ENCODE results near the gene MMP2. TPM values are rescaled to one million over a fixed set of nuclear protein-coding genes. Genes with fewer than 3 reads are reported as not detected.

The MMP2 gene
- total and polyA plus RNA-seq, 5 donors = 43.5 to 207 (median 142) TPM

DNA sequence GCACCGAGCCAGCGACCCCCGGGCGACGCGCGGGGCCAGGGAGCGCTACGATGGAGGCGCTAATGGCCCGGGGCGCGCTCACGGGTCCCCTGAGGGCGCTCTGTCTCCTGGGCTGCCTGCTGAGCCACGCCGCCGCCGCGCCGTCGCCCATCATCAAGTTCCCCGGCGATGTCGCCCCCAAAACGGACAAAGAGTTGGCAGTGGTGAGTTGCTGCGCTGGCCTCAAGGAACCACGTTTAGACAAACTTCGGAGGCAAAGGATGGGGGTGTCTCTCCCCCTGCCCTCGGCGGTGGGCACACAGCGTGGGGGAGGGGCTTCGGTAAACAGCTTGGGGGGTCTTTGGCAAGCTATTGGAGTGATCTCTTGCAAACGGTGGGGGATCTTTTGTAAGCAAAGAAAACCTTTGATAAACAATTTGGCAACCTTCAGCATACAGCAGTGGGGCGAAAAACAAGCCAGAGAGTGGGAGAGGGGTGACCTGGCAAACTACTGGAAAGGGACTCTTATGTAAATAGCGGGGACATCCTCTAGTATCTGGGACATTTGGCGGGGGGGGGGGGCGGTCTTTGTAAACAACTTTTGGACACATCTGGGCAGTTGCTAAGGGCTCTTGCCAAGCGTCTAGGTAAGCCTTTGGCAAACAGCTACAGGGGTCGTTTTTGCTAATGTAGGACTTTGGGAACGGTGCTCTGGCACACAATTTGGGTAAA is 587 bp downstream of the MMP2 start:
- DNase-seq (peak in 1 of 3 donors; percentile 65), ATAC-seq (no peak)
- peak overlapping the region; percentile 49 for H3K27ac ChIP-seq (ENCODE audit: low read length)
- peak overlapping the region; percentile 40 for H3K4me3 ChIP-seq (ENCODE audit: low read length)
- peaks cover 2% of the 10 kb centered on the region for H3K4me1 ChIP-seq (ENCODE audit: control insufficient read depth, insufficient read depth, low read length)
- H3K27me3 ChIP-seq (ENCODE audit: control insufficient read depth, insufficient read depth) = no peaks in the 10 kb centered on the region
- WGBS = 1% methylated on average over 41 of the region's 41 CpGs
- H3K9me3 ChIP-seq (ENCODE audit: control insufficient read depth, low read length) = no peaks in the 10 kb centered on the region
- intact Hi-C loops (cut with DNase I) = no loop called here

DNA sequence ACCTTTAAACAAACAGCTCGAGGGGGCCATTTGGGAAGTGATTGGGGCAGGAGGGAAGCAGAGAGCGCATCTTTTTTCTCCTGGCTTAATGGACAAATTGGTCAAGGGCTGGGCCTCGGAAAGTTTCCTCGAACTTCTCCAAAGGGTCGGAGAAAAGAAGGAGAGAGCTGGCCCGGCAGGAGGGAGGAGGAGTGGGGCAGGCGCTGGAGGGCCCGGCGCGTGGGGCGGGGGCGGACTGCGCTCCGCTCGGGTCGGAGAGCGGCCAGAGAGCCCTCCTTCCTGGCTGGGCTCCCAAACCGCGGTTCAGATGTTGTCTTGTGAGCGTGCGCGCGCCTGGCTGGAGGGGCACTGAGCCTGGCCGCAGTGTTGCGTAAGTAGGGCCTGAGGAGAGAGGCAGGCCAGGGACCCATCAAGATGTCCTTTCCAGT is 1.2 kb downstream of the MMP2 start:
- no peaks in the 10 kb centered on the region for H3K27me3 ChIP-seq (ENCODE audit: control insufficient read depth, insufficient read depth)
- under 1% methylated on average over 25 of the region's 25 CpGs for WGBS
- ATAC-seq (peak; percentile 73 to 77), DNase-seq (peak; percentile 90 to 97 (median 95))
- H3K4me1 ChIP-seq (ENCODE audit: control insufficient read depth, insufficient read depth, low read length) = peaks cover 2% of the 10 kb centered on the region
- peak overlapping the region; percentile 40 for H3K4me3 ChIP-seq (ENCODE audit: low read length)
- no peaks in the 10 kb centered on the region for H3K9me3 ChIP-seq (ENCODE audit: control insufficient read depth, low read length)
- peak overlapping the region; percentile 49 for H3K27ac ChIP-seq (ENCODE audit: low read length)
- intact Hi-C loops (cut with DNase I) = no loop called here

DNA sequence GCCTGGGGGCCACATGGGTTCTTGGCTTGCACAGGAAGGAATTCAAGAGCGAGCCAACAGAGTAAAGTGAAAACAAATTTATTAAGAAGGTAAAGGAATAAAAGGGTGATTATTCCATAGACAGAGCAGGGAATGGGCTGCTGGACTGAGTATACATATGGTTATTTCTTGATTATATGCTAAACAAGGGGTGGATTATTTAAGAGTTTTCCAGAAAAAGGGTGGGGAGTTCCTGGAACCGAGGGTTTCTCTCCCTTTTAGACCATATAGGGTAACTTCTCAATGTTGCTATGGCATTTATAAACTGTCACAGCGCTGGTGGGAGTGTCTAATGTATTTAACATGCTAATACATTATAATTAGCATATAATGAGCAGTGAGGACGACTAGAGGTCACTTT is 2.0 kb downstream of the MMP2 start:
- Histone ChIP-seq H3K27me3 (ENCODE audit: control insufficient read depth, insufficient read depth) (no peaks in the 10 kb centered on the region), H3K9me3 (ENCODE audit: control insufficient read depth, low read length) (no peaks in the 10 kb centered on the region), H3K4me1 (ENCODE audit: control insufficient read depth, insufficient read depth, low read length) (peaks cover 2% of the 10 kb centered on the region), H3K27ac (ENCODE audit: low read length) (peak overlapping the region; percentile 5), H3K4me3 (ENCODE audit: low read length) (no peak overlapping the region)
- DNase-seq (no peak), ATAC-seq (no peak)
- 71% methylated on average over 4 of the region's 4 CpGs for WGBS
- intact Hi-C loops (cut with DNase I) = no loop called here

DNA sequence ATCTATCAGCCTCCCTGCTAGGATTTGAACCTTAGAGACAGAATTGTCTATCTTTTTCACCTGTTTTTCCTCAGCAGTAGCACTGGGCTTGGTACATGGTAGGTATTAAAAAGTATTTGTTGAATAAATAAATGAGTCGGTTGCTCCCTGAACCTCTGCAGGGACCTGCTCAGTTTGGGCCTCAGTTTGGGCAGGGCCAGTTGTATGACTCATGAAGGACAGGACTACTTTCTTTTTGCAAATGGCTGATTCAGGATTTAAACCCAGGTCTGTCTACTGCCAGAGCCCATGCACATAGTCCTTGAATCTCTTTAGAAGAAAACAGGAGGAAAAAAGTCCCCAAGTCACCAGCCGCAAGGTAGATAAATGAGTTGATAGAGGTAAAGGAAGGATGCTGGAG is 3.1 kb downstream of the MMP2 start:
- ATAC-seq = no peak
- Histone ChIP-seq H3K27ac (ENCODE audit: low read length) (no peak overlapping the region), H3K9me3 (ENCODE audit: control insufficient read depth, low read length) (no peaks in the 10 kb centered on the region), H3K4me3 (ENCODE audit: low read length) (no peak overlapping the region), H3K4me1 (ENCODE audit: control insufficient read depth, insufficient read depth, low read length) (peaks cover 2% of the 10 kb centered on the region), H3K27me3 (ENCODE audit: control insufficient read depth, insufficient read depth) (no peaks in the 10 kb centered on the region)
- intact Hi-C loops (cut with DNase I) = no loop called here
- DNase-seq = no peak
- 87% methylated on average over 2 of the region's 2 CpGs for WGBS

DNA sequence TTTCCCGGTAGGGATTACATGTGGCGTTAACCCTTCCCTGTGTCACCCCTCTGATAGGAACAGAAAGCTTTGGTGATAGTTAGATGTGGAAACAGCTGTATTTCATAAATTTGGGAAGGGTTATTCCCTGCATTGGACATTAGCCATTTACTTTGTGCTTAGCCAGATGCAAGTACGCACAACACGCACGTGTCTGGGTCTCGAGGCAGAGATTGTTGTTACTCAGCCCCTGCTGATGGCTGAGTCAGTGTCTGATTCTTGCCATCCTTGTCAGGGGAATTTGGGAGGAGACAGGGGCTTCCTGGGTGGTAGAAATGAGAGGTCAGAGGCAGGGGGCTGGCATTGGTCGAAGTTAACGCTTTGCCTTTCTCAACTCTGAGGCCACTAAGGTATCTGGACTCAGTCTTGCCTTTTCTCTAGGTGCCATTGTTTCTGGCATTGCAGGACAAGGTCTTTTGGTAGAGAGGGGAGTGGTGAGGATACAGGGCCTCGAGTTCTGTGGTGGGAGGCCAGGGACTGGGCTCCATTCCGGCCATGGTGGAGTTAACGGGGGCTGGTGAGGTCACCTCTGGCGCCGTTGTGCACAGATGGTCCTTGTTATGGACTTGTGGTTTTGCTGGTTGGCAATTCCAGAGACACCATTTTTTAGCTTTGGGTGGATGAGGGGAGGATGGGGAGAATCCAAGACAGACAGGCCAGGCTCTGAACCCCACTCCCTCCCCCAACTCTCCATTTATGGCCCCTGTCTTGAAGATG is 8.2 kb downstream of the MMP2 start:
- Histone ChIP-seq H3K4me1 (ENCODE audit: control insufficient read depth, insufficient read depth, low read length) (no peaks in the 10 kb centered on the region), H3K27ac (ENCODE audit: low read length) (no peak overlapping the region), H3K4me3 (ENCODE audit: low read length) (no peak overlapping the region), H3K9me3 (ENCODE audit: control insufficient read depth, low read length) (no peaks in the 10 kb centered on the region), H3K27me3 (ENCODE audit: control insufficient read depth, insufficient read depth) (no peaks in the 10 kb centered on the region)
- ATAC-seq (peak; percentile 58 to 82), DNase-seq (peak; percentile 72 to 79 (median 72))
- intact Hi-C loops (cut with DNase I) = no loop called here
- 70% methylated on average over 13 of the region's 13 CpGs for WGBS

DNA sequence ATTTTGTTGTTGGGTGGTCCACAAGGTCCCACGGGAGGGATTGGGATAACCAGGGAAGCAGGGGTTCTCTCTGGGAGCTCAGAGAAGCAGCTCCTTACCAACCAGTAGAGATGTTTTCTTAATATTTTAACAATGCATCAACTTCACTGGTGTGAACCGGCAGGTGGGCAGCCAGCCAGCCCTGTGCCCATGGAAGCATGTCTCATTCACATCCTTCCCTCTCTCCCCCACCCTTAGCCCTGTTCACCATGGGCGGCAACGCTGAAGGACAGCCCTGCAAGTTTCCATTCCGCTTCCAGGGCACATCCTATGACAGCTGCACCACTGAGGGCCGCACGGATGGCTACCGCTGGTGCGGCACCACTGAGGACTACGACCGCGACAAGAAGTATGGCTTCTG is 9.3 kb downstream of the MMP2 start:
- no peaks in the 10 kb centered on the region for H3K4me1 ChIP-seq (ENCODE audit: control insufficient read depth, insufficient read depth, low read length)
- ATAC-seq = no peak
- WGBS = 88% methylated on average over 12 of the region's 12 CpGs
- no peaks in the 10 kb centered on the region for H3K27me3 ChIP-seq (ENCODE audit: control insufficient read depth, insufficient read depth)
- DNase-seq = no peak
- H3K9me3 ChIP-seq (ENCODE audit: control insufficient read depth, low read length) = no peaks in the 10 kb centered on the region
- H3K27ac ChIP-seq (ENCODE audit: low read length) = no peak overlapping the region
- intact Hi-C loops (cut with DNase I) = no loop called here
- no peak overlapping the region for H3K4me3 ChIP-seq (ENCODE audit: low read length)

DNA sequence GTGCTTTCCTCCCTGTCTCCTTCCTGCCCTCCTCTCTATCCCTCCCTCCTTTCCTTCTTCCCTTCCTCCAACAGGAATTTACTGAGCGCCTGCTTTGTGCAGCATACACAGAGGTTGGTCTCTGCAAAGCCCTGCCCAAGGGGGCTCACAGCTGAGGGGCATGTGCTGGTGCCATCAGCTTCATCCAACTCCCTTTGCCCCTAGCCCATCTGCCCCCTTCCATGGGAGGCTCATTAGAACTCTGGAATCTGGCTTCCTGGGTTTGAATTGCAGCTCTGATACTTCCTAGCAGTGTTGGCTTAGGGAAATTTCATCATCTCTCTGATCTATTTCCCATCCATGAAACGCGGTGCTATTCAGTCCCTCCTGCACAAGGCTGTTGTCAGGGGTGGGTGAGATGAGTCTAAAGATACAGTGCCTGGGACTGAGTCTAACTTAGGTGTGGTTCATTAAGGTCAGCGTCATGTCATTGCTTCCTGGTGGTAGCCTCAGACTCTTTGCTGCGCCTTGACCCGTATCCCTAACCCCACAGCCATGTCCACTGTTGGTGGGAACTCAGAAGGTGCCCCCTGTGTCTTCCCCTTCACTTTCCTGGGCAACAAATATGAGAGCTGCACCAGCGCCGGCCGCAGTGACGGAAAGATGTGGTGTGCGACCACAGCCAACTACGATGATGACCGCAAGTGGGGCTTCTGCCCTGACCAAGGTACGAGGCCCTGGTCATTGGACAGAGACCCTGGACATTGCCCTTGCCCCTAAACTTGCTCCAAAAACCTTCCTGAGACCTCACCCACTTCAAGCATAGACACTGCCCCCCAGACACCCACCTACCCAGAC is 10.3 kb downstream of the MMP2 start:
- no peak overlapping the region for H3K4me3 ChIP-seq (ENCODE audit: low read length)
- H3K27me3 ChIP-seq (ENCODE audit: control insufficient read depth, insufficient read depth) = no peaks in the 10 kb centered on the region
- no peaks in the 10 kb centered on the region for H3K9me3 ChIP-seq (ENCODE audit: control insufficient read depth, low read length)
- H3K4me1 ChIP-seq (ENCODE audit: control insufficient read depth, insufficient read depth, low read length) = no peaks in the 10 kb centered on the region
- intact Hi-C loops (cut with DNase I) = no loop called here
- DNase-seq (no peak), ATAC-seq (no peak)
- WGBS = 95% methylated on average over 14 of the region's 14 CpGs
- H3K27ac ChIP-seq (ENCODE audit: low read length) = no peak overlapping the region

DNA sequence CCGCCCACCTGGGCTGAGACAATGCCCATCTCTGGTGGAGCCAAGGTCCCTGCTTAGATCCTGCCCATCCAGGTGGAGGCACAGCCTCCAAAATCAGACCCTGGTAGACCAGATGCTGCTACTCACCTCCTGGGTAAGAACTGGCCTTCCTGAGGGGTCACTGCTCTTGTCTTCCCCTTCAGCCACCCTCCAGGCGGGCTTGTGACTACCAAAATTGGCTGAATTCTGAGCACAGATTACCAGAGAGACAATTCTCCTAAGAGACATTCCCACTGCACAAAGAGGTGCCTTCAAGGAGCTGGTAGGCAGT is 10.9 kb downstream of the MMP2 start:
- no peaks in the 10 kb centered on the region for H3K27me3 ChIP-seq (ENCODE audit: control insufficient read depth, insufficient read depth)
- intact Hi-C loops (cut with DNase I) = no loop called here
- H3K4me3 ChIP-seq (ENCODE audit: low read length) = no peak overlapping the region
- DNase-seq (no peak), ATAC-seq (no peak)
- H3K9me3 ChIP-seq (ENCODE audit: control insufficient read depth, low read length) = no peaks in the 10 kb centered on the region
- 92% methylated on average over 2 of the region's 2 CpGs for WGBS
- no peaks in the 10 kb centered on the region for H3K4me1 ChIP-seq (ENCODE audit: control insufficient read depth, insufficient read depth, low read length)
- H3K27ac ChIP-seq (ENCODE audit: low read length) = no peak overlapping the region

DNA sequence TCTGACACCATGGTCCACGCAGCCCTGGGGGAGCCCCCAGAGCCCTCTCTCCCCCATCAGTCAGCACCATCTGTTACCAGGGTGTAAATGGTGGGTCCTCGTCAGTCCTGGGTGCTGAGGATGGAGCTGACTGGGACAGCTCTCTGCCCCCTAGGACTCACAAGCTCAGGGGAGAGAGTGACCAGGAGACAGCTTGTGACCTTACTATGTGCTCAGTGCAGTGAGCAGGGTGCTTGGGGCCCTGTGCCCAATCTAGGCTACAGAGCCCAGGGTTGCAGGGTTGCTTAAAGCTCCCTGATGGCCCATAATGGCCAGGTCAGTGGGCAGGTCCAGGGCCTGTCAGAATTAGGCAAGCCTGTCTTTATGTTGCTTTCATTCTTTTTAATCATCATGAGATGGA is 11.3 kb downstream of the MMP2 start:
- H3K27me3 ChIP-seq (ENCODE audit: control insufficient read depth, insufficient read depth) = no peaks in the 10 kb centered on the region
- WGBS = 86% methylated on average over 2 of the region's 2 CpGs
- H3K4me1 ChIP-seq (ENCODE audit: control insufficient read depth, insufficient read depth, low read length) = no peaks in the 10 kb centered on the region
- ATAC-seq (no peak), DNase-seq (no peak)
- H3K4me3 ChIP-seq (ENCODE audit: low read length) = no peak overlapping the region
- intact Hi-C loops (cut with DNase I) = no loop called here
- no peaks in the 10 kb centered on the region for H3K9me3 ChIP-seq (ENCODE audit: control insufficient read depth, low read length)
- H3K27ac ChIP-seq (ENCODE audit: low read length) = no peak overlapping the region

DNA sequence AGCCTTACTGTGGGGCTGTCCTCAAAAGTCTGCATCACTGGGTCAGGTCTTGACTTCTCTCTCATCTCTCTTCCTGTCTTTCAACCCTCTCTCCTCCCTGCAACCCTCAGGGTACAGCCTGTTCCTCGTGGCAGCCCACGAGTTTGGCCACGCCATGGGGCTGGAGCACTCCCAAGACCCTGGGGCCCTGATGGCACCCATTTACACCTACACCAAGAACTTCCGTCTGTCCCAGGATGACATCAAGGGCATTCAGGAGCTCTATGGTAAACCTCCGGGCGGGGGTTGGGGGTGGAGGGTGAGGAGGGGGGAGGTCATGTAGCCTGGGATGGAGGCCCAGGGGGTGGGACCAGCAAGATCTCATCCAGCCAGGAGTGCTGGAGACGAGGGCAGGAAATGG is 12.7 kb downstream of the MMP2 start:
- H3K27ac ChIP-seq (ENCODE audit: low read length) = no peak overlapping the region
- no peak for DNase-seq
- ATAC-seq = no peak

DNA sequence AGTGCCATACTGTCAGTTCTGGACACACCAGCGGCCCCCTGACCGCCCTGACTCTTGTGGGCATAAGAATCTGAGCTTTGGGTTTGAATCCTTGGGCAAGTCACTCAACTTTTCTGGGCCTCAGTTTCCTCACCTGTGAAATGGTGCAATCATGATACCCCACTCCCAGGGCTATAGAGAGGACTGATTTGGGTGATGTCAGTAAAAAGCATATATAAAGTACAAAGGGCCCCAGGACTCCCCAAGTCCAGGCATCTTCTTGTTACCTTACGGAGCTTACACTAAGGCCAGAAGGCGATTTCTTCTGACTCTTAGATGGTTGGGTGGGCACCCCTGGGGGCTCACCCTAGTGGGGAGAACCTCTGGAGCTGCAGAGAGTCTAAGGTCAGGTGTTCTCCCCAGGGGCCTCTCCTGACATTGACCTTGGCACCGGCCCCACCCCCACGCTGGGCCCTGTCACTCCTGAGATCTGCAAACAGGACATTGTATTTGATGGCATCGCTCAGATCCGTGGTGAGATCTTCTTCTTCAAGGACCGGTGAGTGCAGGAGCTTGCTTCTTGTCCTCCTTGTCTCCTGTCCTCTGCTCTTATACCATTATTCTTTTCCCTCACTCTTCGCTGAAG is 13.9 kb downstream of the MMP2 start:
- WGBS = 83% methylated on average over 10 of the region's 10 CpGs

More for the DNA sequence above, 12.7 kb downstream of the MMP2 start:
- no peaks in the 10 kb centered on the region for H3K27me3 ChIP-seq (ENCODE audit: control insufficient read depth, insufficient read depth)
- 68% methylated on average over 7 of the region's 7 CpGs for WGBS
- intact Hi-C loops (cut with DNase I) = no loop called here
- H3K9me3 ChIP-seq (ENCODE audit: control insufficient read depth, low read length) = no peaks in the 10 kb centered on the region
- H3K4me1 ChIP-seq (ENCODE audit: control insufficient read depth, insufficient read depth, low read length) = no peaks in the 10 kb centered on the region
- no peak overlapping the region for H3K4me3 ChIP-seq (ENCODE audit: low read length)

More for the DNA sequence above, 13.9 kb downstream of the MMP2 start:
- H3K27ac ChIP-seq (ENCODE audit: low read length) = no peak overlapping the region
- H3K9me3 ChIP-seq (ENCODE audit: control insufficient read depth, low read length) = no peaks in the 10 kb centered on the region
- H3K4me1 ChIP-seq (ENCODE audit: control insufficient read depth, insufficient read depth, low read length) = no peaks in the 10 kb centered on the region
- H3K4me3 ChIP-seq (ENCODE audit: low read length) = no peak overlapping the region
- intact Hi-C loops (cut with DNase I) = no loop called here
- H3K27me3 ChIP-seq (ENCODE audit: control insufficient read depth, insufficient read depth) = no peaks in the 10 kb centered on the region
- no peak for ATAC-seq
- no peak for DNase-seq

Measured in right cardiac atrium (tissue), 5 donors.